DOHH2 (cell line): Measurements from ENCODE around the gene RNU1-4.
"Not testable (repeated sequence)": the region's sequence is repeated elsewhere in the genome, so short reads cannot be mapped to it uniquely, and the experiment has no call there.

Experiments
- EZH2phosphoT487 ChIP-seq: fragments of 200-600 bp; sonication (generic); IDR thresholded peaks from 2 replicates; pipeline ENCODE4 v1.6.1; 2017; ENCODE audit warnings: borderline replicate concordance, mild to moderate bottlenecking, antibody characterized with exemption, low read length, moderate library complexity, mixed read lengths
- TF ChIP-seq, protein P1 (sequence below): fragments of 200-600 bp; sonication (generic); IDR thresholded peaks from one replicate; pipeline ENCODE4 v1.5.1; 2014; ENCODE audit warnings: antibody characterized with exemption, mild to moderate bottlenecking, low read depth, low read length; ENCODE audit not compliant: poor library complexity, severe bottlenecking

DNA sequence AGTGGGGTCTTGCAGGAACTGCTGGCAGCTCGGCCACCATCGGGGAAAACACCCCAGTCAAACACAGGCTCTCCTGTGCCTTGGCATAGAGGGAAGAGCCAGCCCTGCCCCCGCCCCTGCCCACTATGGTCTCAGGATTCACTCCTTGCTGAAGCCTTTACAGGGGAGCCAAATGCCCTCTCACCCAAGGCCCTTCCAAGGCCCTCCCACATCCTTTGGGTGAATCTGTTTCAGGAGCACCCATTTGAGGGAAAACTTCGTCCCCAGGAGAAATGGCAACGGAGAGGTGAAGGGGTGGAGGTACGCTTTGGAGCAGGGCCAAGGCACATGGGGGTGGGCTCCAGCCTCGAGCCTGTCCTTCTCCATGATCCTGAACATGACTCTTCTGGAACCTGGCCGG lies 35.9 kb downstream of the RNU1-4 start:
- TF ChIP-seq, protein P1, sequence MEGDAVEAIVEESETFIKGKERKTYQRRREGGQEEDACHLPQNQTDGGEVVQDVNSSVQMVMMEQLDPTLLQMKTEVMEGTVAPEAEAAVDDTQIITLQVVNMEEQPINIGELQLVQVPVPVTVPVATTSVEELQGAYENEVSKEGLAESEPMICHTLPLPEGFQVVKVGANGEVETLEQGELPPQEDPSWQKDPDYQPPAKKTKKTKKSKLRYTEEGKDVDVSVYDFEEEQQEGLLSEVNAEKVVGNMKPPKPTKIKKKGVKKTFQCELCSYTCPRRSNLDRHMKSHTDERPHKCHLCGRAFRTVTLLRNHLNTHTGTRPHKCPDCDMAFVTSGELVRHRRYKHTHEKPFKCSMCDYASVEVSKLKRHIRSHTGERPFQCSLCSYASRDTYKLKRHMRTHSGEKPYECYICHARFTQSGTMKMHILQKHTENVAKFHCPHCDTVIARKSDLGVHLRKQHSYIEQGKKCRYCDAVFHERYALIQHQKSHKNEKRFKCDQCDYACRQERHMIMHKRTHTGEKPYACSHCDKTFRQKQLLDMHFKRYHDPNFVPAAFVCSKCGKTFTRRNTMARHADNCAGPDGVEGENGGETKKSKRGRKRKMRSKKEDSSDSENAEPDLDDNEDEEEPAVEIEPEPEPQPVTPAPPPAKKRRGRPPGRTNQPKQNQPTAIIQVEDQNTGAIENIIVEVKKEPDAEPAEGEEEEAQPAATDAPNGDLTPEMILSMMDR: not testable (repeated sequence)
- TF ChIP-seq EZH2phosphoT487: not testable (repeated sequence)
